NCI-H2081 (cell line): ENCODE results near the gene RTL1.

Experiments
- DNase-seq, 2 experiments: peaks; one replicate each; lab custom pipeline; 2025; lab: John Stamatoyannopoulos, UW

The RTL1 gene

DNA sequence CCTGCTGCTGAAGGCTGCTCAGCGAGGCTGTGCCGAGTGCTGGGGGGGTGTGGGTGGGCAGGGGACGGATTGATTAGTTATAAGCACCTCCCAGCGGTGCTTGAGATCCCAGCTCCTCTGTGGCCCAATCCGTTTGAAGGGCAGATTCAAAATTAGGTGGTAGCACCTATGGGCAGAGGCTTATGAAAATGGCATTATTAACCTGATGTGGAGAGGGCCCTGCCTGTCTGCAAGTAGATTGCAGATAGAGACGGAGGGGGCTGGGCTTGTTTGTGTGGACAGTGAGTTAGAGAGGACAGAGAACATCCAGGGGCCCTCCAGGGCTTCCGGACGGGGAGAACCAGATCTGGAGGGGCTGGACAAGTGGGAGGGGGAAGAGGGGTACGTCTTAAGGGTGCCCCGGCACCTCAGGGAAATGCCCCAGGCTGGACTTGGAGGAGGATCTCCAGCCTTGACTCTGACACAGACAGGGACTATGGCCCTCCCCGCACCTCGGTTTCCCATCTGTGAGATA lies at the start of gene RTL1:
RTL1 (minus strand) TSS at position 51 of the 514 bp plus-strand sequence. CDS start 18,934 bp downstream, outside the sequence.
- no peak for DNase-seq

DNA sequence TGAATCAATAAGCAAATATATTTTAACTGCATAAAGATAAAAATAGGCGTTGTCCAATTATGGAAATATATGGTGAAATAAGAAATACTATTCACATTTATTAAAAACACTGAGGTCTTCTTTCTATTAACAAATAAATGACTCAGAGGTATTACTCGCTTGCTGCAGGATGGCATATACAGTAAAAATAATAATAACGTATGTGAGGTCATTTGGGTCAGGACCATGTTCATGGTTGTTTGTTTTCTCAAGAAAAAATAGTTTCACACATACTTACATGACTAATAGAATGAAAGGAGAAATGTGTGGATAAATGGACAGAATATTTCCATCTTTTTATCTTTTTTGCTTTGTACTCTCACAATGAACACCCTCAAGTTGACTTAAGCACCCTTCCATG lies 46.5 kb upstream of the RTL1 start:
- no peak for DNase-seq

DNA sequence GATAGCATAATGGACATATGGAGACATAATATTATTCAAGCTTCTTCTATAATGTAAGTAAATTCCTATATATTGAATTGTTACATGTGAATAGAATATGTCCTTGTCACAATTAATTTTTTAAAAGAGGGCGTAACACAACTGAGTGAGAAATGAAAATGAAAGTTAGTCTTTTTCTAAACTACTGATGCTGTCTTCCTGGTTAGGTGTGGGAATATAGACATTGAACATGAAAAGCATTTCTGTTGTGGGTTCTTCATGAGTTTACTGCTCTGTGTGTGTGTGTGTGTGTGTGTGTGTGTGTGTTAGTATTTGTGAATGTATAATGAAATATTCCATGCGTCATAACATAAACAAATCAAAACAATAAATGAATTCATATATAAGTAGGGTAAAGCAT lies 40.5 kb upstream of the RTL1 start:
- DNase-seq = no peak

DNA sequence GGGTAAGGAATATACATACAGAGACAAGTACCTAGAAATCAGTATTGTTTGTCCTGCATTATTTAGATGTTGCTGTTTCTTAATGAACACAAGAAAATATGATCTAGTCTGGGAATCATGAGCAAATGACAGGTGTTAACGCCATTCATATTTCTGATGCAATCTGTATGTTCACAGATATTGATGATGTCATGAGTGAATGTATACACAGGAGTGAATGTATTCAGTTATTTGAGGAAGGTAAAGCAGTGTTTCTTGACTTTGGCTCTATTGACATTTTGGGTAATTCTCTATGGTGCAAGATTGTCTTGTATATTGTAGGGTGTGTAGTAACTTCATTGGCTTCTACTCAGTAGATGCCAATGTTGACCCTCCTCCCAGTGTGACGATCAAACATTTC lies 26.7 kb upstream of the RTL1 start:
- DNase-seq = no peak

DNA sequence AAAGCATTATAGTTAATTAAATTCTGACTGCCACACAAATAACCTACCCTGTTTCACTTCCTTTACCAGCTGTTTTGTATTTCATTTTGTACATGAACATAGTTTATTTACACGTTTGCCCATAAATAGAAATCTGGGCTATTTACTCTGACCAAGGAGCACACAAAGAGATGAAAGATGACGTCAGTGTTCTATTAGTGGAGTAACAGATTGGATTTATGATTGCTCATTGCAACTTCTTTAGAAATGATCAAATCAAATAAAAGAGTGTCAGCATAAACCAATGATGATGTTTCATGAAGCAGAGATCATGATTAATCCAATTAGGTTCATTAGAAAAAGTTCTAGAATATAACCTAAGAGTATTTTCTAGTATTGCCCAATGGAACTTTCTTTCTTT lies 12.0 kb upstream of the RTL1 start:
- no peak for DNase-seq

DNA sequence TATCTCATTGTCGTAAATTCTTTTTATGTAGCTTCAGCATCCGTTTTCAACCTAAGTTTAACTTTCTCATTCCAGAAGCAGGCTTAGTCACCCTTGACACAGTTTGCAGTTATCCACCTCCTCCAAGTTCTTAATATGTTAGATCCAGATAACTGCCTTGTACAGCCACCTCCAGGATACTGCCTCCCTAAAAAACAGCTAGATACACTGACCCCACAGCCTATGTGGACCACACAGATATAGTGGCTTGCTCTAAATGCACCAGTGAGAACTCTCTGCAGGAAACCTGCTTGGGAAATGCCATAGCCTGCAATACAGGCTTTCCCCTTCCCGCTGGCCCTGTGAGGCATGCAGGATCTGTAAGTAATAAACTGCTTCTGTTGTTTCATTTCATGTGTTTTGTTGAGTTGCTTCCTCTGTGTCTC lies 11.1 kb upstream of the RTL1 start:
- DNase-seq = no peak

DNA sequence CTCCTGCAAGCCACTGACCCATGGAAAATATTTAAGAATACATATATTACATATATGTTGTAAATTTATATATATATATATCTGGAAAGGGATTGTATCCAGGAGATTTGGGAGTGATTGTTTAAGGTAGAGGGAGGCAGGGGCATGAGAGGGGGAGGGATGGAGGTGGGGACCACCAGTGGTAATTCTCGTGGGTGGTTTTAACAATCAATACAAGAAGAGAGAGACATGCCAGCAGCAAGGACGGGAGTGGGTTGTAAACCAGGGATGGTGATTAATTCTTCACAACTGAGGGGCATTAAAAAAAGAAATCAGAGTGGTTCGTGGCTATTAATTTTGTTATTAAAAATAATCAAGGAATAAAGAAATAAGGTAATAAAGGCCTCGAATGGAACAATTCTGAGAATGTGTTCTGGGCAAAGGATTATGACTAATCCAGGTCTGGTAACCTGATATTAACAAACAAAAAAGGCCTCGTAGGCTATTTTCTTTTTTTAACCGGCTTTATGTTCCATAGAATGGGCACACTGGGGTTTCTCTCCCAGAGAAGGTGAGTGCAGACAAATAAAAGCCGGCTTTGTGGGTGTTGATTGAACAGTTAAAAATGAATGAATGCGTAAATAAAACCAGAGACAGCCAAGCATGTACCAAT lies 8.3 kb upstream of the RTL1 start:
- peak; percentile 26 to 70 for DNase-seq

DNA sequence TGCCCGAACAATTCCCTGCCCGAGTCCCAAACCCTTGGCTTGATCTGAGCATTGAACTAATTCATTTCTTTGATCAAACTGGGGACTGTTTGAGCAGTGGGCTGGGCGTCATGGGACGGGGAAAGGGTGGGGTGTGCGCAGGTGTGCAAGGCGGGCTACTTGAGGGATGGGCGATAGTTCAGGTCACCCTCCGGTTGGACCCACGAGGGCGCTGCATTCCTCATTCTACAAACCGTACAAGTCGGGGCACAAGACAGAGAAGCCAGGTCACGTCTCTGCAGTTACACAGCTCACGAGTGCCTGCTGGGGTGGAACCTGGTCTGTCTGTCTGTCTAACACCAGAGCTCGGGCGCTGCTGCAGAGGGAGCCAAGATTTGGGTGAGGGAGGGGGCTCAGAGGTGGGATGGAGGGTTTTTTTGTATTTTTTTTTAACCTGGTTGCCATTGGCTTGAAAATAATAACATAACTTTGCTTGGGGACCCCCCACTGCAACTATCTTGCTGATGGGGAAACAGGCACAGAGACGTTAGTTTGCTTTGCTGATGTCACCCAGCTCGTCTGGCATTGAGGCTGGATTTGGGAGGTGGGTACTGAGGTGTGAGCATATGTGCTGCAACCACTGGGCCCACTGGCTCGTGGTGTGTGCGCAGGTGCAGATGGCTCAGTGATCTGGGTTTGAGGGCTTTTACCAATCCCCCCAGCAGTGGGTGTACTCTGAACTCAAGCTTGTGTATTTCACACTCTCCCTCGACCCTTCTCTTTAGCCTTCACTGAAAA lies 7.6 kb upstream of the RTL1 start:
- no peak for DNase-seq

DNA sequence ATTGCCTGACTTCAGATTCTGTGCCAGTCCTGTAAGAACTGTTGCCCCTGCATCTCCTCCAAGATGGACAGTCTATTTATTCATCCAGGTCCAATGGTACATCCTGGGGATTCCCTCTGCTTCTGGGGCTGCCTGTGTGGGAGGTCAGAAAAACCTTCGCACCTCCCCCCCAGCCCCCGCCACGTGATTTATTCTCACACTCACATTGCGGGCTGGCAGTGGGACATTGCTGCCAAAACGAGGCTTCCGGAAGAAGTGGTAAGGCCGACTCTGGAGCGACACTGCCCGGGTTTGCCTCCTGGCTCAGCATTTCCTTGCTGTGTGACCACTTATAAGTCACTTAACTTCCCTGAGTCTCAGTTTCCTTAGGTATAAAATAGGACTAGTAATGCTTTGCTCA lies 5.9 kb upstream of the RTL1 start:
- no peak for DNase-seq

DNA sequence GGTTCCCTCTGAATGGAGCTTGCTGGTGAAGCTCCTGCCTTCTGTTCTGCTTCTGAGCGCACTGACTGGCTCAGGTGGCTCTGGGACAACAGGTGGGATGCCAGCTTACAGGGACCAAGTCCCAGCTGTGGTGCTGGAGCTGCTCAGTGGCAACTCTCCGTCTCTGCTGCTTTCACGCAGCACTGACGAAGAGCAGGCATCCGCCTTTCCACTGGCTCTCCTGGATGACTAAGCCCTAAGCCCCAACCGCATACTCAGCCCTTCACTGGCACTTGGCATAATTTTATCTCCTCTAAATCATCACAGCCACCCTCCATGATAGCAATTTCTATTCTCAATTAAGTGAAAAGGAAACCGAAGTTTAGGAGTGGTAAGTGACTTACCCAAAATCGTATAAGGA lies 3.7 kb upstream of the RTL1 start:
- no peak for DNase-seq

DNA sequence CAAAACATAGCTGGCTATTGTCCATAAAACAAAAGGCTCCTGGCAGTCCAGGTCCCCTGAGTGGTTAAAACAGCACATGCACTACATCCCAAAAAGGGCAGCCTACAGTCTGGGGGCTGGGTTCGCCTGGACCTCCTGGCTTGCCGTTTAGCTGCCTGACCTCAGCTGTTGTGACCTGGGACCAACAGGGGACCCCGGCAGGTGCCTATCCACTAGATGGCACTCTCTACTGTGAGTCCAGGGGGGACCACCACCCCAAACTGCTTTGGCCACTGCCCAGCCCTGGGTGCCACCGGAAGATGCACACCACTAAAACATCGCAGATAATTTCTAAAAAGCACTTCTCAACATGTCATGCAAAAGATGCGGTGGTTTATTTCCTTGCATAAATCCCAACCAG lies 2.9 kb upstream of the RTL1 start:
- DNase-seq = no peak

DNA sequence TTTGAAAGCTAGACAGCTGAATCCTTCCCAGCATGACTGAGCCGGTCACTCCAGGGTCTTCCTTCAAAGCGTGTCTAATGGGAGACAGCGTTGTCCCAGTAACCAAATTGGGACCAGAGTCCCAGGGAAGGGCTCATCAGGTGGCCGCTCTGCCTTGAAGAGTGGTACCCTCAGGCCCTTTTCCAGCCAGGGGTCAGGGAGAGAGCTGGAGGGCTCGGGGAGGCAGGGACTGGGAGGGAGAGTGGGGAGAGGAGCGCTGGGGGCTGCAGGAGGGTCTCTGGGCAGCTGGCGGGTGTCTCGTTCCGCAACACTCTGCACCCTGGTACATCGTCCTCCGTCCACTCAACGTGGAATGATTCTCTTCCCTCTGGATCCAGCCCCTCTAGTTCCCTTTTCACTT lies 1.6 kb upstream of the RTL1 start:
- no peak for DNase-seq

DNA sequence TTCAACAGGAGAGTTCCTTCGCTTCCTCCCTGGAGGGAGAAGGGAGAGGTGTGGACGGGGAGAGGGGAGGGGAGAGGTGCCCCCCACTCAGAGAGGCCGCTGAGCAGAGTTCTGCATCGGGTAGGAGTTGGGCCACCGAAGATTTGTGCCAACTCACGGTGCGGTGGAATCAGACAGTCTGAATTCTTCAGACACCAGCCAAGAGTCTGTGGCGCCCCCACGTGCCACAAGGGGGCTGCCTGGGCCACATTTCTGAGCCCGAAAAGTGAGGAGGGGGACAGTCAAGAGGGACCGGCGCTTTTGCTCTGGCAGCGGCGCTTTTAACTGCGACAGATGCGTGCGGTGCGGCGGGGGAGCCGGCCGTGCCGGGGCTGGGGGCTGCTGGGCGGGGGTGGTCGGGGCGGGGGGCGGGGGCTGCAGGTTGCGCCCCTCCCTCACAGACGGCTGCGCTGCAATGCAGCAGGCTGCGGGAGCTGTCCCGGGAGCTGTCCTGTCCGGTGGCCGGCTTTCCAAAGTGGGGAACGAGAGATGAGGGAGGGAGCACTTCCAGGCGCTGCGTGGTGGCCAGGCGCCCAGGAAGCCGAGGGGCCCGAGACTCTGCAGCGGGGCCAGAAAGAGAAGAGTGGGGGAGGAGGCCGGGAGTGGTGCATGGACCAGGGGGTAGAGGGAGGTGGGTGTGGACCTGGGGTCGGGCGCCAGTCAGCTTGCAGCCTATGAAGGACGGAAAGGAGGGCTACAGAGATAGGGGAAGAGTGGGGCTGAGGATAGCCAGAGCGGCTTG lies 975 bp upstream of the RTL1 start:
- DNase-seq = no peak

DNA sequence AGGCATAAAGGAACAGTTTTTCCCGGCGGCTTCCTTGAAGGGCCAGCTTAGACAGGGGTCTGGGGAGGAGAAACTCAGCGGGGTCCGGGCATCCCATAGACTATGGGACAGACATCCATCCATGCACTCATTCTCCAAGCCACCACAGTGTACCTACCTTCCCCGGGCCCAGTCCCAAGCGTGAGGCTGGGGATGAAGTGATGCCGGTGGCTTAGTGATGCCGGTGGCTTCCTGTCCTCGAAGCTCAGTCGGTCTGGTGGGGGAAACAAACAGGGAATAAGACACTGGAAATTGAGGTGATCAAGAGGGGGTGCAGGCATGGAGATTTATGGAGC lies 421 bp downstream of the RTL1 start:
- DNase-seq = no peak

DNA sequence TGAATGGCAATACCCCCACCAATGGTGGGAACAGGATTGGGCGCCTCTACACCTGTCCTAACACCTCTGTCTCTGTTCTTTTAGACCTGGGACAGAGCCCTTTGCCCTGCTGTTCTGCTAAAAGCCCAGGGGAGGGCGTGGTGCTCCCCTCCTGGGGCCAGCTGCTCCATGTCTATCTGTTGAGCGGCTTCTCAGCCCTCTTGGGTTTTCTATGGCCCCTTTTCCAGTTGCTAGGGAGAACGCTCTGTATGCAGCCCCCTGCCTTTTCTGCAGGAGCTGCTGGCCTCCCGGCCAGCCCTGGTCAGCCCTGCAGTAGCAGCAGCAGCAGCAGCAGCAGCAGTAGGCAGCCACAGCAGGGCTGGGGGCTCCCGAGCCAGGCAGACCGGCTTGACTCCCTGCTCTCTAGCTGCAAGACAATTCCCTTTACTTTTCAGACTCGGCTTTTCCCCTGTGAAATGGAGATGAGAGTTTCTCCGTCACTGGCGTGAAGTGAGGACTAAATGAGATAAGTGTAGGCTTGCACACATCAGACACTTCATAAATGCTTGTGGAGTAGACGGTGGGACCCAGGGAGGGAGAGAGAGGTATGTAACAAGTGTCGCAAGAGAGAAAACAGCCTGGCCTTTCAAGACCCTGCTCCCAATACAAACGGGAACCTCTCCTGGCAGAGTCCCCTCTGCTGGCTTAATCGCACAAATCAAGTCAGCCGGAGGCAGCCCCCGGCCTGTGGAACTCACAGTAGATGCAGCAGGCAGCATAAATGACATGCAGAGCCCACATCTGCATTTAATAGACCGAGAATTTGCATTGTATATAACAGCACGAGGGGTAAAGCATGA lies 1.0 kb downstream of the RTL1 start:
- no peak for DNase-seq

DNA sequence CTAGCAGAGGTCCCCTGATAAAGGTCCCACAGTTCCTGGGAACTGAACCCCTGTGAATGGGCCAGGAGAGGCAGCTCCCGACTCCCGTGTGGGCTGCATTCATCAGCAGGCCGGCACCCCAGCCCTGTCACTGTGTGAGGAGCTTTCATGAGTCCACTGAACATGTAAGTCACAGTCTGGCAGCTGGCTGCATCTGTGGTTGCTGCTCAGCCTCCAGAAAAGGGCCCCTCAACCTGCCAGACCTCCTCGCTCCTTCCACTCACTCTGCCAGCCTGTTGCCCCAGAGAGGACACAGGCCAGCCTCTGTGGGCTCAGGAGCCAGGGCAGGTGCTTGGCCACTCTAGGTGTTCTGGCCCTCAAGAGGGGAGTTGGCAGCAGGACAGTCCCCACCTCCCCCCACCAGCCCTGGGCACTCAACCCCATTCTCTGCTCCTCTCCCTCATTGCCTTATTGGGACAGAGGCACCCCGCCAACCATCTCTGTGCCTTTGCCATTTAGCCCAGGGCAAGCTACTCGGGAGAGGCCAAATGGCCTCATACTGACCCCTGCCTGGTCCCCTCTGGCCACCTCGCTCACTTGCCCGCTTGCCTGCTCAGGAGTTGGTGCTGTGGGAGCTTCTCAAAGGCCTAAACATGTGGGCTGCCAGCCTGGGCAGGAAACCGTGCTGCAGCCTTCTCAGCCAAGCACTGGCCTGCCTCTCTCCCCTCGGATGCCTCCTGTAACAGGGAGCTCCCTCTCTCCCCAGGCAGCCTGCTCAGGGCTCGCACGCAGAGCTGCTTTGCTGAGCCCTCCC lies 1.9 kb downstream of the RTL1 start:
- DNase-seq = no peak

DNA sequence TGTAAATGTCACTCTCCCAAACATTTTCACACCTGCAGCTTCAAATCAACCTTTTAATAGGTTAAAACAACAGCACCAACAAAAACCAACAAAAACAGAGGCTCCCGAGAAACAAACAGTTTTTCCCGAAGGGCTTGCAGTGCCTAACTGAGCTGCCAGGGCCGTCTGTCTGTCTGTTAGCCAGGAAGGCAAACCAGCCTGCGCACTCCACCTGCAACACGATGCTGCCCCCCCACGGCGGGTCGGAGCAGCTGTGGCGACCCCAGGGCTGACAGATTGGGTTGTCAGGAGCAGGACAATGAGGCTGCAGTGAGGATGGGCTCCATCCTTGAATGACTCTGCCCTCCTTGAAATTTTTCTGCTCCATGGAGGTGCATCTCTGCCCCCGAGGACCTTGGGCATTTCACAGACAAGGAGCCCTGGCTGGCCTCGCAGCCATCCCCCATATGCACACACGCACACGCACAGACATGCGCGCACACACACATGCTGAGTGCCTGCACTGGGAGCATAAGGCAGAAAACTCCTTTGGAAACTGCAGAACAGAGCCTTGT lies 2.6 kb downstream of the RTL1 start:
- peak; percentile 49 to 54 for DNase-seq

DNA sequence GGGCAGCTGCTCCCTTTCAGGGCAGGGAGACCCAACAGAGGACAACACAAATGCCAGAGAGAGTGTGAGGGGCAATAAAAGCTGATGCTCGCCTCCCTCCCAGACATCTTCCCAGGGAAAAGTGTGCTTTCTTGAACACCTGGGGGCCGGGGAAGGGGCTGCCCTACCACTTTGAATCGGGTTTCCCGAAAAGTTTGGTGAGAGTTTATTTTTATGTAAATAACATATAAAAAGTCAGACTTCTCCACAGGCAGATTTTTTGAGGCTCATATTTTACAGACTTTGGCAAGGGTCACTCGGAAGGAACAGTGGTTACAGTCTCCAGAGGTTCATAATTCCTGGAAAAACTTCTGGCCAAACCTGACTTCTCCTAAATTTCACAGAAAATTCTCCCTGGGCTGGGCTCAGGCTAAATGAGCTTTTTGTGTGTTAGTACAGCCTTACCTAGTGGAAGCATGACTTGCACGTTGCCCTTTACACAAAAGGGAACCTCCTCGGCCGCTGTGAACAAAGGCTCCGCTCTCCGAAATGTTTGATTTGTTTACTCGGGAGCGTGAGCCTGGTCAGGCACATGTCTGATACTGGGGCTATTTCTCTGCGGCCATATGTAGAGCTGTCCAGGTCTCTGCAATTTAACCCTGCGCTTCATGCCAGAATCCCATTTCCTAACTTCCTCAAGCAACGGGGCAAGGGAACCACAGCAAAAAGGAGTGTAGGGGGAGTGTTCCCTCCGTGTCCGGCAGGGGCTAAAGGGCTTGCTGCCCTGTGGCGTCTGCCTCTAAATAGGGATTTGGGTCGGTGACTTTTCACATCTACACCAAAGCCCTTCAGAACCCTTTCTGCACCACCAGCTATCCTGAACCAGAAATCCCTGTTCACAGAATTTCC lies 3.4 kb downstream of the RTL1 start:
- DNase-seq = no peak

DNA sequence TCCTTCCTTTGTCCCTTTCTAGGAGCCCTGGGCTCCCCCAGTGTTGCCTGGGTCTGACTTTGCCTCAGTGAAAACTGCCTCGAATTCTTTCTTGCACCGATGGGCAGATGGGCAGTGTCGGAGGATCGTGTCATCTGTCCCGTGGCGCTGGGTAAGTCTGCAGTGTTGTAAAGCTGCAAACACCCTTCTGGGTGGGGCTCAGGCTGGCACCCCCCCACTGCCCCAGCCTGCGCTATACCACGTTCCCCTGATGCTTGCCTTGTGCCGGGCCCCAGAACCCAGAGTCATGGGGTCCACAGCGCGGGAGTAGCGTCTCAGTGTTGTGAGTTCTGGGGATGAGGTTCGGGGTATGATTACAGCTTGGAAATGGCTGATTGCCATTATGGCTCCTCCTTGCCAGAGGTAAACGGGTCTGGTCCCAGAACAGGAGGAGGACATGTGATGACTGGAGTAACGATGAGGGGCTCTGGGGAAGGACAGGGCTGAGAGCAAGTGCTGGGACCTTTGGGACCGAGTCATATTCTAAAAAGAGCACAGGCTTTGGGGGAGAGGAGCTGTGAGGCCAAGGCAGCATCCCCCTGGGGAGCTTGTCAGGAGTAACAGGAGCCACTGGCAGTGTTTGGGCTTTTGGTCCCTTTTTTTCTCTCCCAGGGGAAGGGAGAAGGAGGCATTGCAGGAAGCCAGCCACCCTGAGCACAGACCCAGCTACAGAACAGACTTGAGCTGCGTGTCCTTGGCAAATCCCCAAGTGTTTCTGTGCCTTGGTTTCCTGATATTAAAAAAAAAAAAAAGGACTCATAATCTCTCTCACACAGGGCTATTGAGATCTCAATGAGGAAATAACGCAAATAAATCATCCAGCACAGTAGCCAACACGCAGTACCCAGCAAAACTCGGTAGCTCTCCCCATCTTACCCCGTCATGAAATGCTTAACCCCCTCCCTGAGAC lies 4.3 kb downstream of the RTL1 start:
- no peak for DNase-seq
